GM12891 (cell line): ENCODE results near the gene MARK3.

Experiments
- POLR2A ChIP-seq: IDR thresholded peaks from 2 replicates; pipeline ENCODE4 v1.6.1; 2011; ENCODE audit warnings: low read depth, low read length, control low read depth
- POLR2AphosphoS5 ChIP-seq: IDR thresholded peaks from 2 replicates; pipeline ENCODE4 v1.6.1; 2011; ENCODE audit warnings: low read depth, low read length, control low read depth

GRCh38 chr14:103545219-103545914 lies 160.2 kb downstream of the MARK3 start:
- TF ChIP-seq POLR2A (no peak), POLR2AphosphoS5 (no peak)
